CD14-positive monocyte (primary cell): ENCODE results near the gene USP54. TPM values are rescaled to one million over a fixed set of nuclear protein-coding genes. Genes with fewer than 3 reads are reported as not detected.
A peak's percentile ranks its signal among the peaks of the same experiment; 100 is the strongest.
"Not testable (repeated sequence)": the region's sequence is repeated elsewhere in the genome, so short reads cannot be mapped to it uniquely, and the experiment has no call there.

Source experiments
- DNase-seq, 3 donors: peaks; one replicate each; pipeline ENCODE4 v3.0.0-alpha.2; 2011 to 2022
- H2AFZ ChIP-seq: 2 replicates; pipeline ENCODE4 v1.6.0; 2012; ENCODE audit warnings: mild to moderate bottlenecking, low read depth, low read length, inconsistent platforms; ENCODE audit not compliant: insufficient read depth, poor library complexity, severe bottlenecking
- H3K27ac ChIP-seq, 2 donors: 1 replicate in 1 of 2; 2 replicates in 1 of 2; pipeline ENCODE4 v1.5.1; 2012 to 2013; ENCODE audit warnings: low read length in 2 of 2, control low read depth in 1 of 2, inconsistent platforms in 1 of 2, low read depth in 1 of 2, mild to moderate bottlenecking in 1 of 2
- H3K27me3 ChIP-seq, 2 donors: one replicate each; pipeline versions ENCODE4 v1.6.0 to v1.6.1; 2011 to 2013; ENCODE audit warnings: low read length in 2 of 2; ENCODE audit not compliant: control insufficient read depth in 2 of 2, insufficient read depth in 2 of 2
- H3K36me3 ChIP-seq, 2 donors: replicated peaks in 1 of 2; 1 replicate in 1 of 2; 2 replicates in 1 of 2; pipeline versions ENCODE4 v1.5.1 to v1.6.1; 2012 to 2013; ENCODE audit warnings: low read length in 2 of 2, control low read depth in 1 of 2, inconsistent platforms in 1 of 2, mild to moderate bottlenecking in 1 of 2; ENCODE audit not compliant: insufficient read depth in 2 of 2, control insufficient read depth in 1 of 2
- H3K4me1 ChIP-seq, 2 donors: 1 replicate in 1 of 2; 2 replicates in 1 of 2; pipeline versions ENCODE4 v1.5.1 to v1.6.1; 2012 to 2013; ENCODE audit warnings: low read length in 2 of 2, control low read depth in 1 of 2, inconsistent platforms in 1 of 2, mild to moderate bottlenecking in 1 of 2, moderate library complexity in 1 of 2; ENCODE audit not compliant: insufficient read depth in 2 of 2, control insufficient read depth in 1 of 2
- H3K4me2 ChIP-seq: replicated peaks from 2 replicates; pipeline ENCODE3; 2012; ENCODE audit warnings: low read length, moderate library complexity, mild to moderate bottlenecking; ENCODE audit not compliant: poor library complexity, severe bottlenecking; ENCODE audit errors: extremely low read depth
- H3K4me3 ChIP-seq, 3 experiments: fragments of 200-600 bp in 1 of 3; sonication (generic) in 1 of 3; replicated peaks in 1 of 3; 1 replicate in 2 of 3; 2 replicates in 1 of 3; pipeline ENCODE4 v1.5.1; 2011 to 2013; ENCODE audit warnings: low read length in 3 of 3, mild to moderate bottlenecking in 3 of 3, control low read depth in 2 of 3, low read depth in 2 of 3, inconsistent platforms in 1 of 3, moderate library complexity in 1 of 3
- H3K79me2 ChIP-seq: 2 replicates; pipeline ENCODE4 v1.6.0; 2012; ENCODE audit warnings: mild to moderate bottlenecking, control low read depth, inconsistent platforms, low read length, moderate library complexity; ENCODE audit not compliant: insufficient read depth
- H3K9ac ChIP-seq: 2 replicates; pipeline ENCODE4 v1.6.0; 2017; ENCODE audit warnings: low read length, mild to moderate bottlenecking; ENCODE audit not compliant: insufficient read depth, poor library complexity, severe bottlenecking
- H3K9me3 ChIP-seq, 2 donors: replicated peaks in 1 of 2; 1 replicate in 1 of 2; 2 replicates in 1 of 2; pipeline versions ENCODE4 v1.5.1 to v1.6.1; 2012 to 2013; ENCODE audit warnings: low read length in 2 of 2, control low read depth in 1 of 2; ENCODE audit not compliant: control insufficient read depth in 1 of 2, insufficient read depth in 1 of 2
- H4K20me1 ChIP-seq: 2 replicates; pipeline ENCODE4 v1.6.0; 2012; ENCODE audit warnings: mild to moderate bottlenecking, low read length, control low read depth, moderate library complexity; ENCODE audit not compliant: insufficient read depth
- H3K27ac Mint-ChIP-seq, 7 donors: one replicate each; pipeline ENCODE4 v1.8.0; 2020; ENCODE audit warnings: mild to moderate bottlenecking in 7 of 7, mixed read lengths in 7 of 7, moderate library complexity in 6 of 7, inconsistent platforms in 2 of 7
- H3K27me3 Mint-ChIP-seq, 3 donors: one replicate each; pipeline ENCODE4 v1.8.0; 2021 to 2022; ENCODE audit warnings: low read depth in 3 of 3, mild to moderate bottlenecking in 3 of 3, mixed read lengths in 3 of 3, moderate library complexity in 3 of 3, inconsistent platforms in 1 of 3
- H3K36me3 Mint-ChIP-seq, 2 donors: one replicate each; pipeline ENCODE4 v1.8.0; 2020; ENCODE audit warnings: mixed read lengths in 2 of 2, inconsistent platforms in 1 of 2, mild to moderate bottlenecking in 1 of 2
- H3K4me1 Mint-ChIP-seq: one replicate; pipeline ENCODE4 v1.8.0; 2020; ENCODE audit warnings: mild to moderate bottlenecking, mixed read lengths
- H3K4me3 Mint-ChIP-seq, 2 donors: one replicate each; pipeline ENCODE4 v1.8.0; 2020; ENCODE audit warnings: mild to moderate bottlenecking in 2 of 2, mixed read lengths in 2 of 2, moderate library complexity in 1 of 2
- H3K9me3 Mint-ChIP-seq, 7 donors: one replicate each; pipeline ENCODE4 v1.8.0; 2020 to 2022; ENCODE audit warnings: mixed read lengths in 7 of 7, mild to moderate bottlenecking in 6 of 7, moderate library complexity in 6 of 7, inconsistent platforms in 2 of 7
- CTCF ChIP-seq: fragments of 200-600 bp; IDR thresholded peaks from one replicate; pipeline ENCODE4 v1.8.0; 2022; ENCODE audit warnings: antibody characterized with exemption, mild to moderate bottlenecking
- WGBS: methylation state at CpG from one replicate; pipeline ENCODE4 v1.1.5; 2013; ENCODE audit warnings: missing lambda C conversion rate; ENCODE audit not compliant: insufficient coverage; 5-methylcytosine and 5-hydroxymethylcytosine counted together
- intact Hi-C, 2 donors: fragments of 100-400 bp; cut with micrococcal nuclease; formaldehyde crosslinking; loops; one replicate each; pipeline versions ENCODE4 v1.15.0 to v1.15.1; 2023
- polyA plus RNA-seq, 3 donors: library from polyadenylated mRNA; depleted of rRNA in 1 of 3; unstranded in 2 of 3; stranded (reverse) in 1 of 3; fragments of 300-500 nt in 2 of 3; fragments of >200 nt in 1 of 3; fragmentation: Illumina TruSeq in 2 of 3; gene quantifications; 1 replicate in 2 of 3; 2 replicates in 1 of 3; pipeline ENCODE4 v1.2.3, GENCODE V29; 2012 to 2021

USP54 gene
- polyA plus RNA-seq, 3 donors: 0.28 to 2.4 (median 0.55) TPM

- no peaks in the 10 kb centered on the region for H3K36me3 ChIP-seq
- Mint-ChIP-seq H3K36me3 (no peaks in the 10 kb centered on the region), H3K9me3 (no peaks in the 10 kb centered on the region), H3K4me3 (peak overlapping the region; percentile 96 to 99), H3K27me3 (peaks cover 0 to 3% (median 0%) of the 10 kb centered on the region in 3 donors), H3K27ac (peak overlapping the region; percentile 28 to 99 (median 96)), H3K4me1 (peaks cover 14% of the 10 kb centered on the region)
- H3K4me1 ChIP-seq: peaks cover 16 to 17% of the 10 kb centered on the region in 2 donors
- H3K4me2 ChIP-seq: peak overlapping the region; percentile 93
- peak overlapping the region in 1 of 2 donors; percentile 86 for H3K27ac ChIP-seq
- peaks cover 4% of the 10 kb centered on the region for H3K79me2 ChIP-seq
- H3K4me3 ChIP-seq: peak overlapping the region; percentile 73 to 89 (median 87)
- DNase-seq: no peak
- whole genome bisulfite sequencing: 0% methylated on average over 28 of the region's 46 CpGs
- intact Hi-C loops: no loop called here
- peak overlapping the region; percentile 87 for H3K9ac ChIP-seq
- H2AFZ ChIP-seq: peak overlapping the region; percentile 99
- H4K20me1 ChIP-seq: no peaks in the 10 kb centered on the region
- no peaks in the 10 kb centered on the region for H3K27me3 ChIP-seq
- H3K9me3 ChIP-seq: no peaks in the 10 kb centered on the region
- TF ChIP-seq CTCF: no peak
Observed at GRCh38 chr10:73625004-73625883, 34.1 kb upstream of the USP54 start.

GRCh38 chr10:73623056-73623455 lies 31.9 kb upstream of the USP54 start:
- Mint-ChIP-seq H3K4me3 (no peak overlapping the region), H3K4me1 (peaks cover 14% of the 10 kb centered on the region), H3K9me3 (no peaks in the 10 kb centered on the region), H3K27me3 (peaks cover 0 to 3% (median 0%) of the 10 kb centered on the region in 3 donors), H3K27ac (no peak overlapping the region), H3K36me3 (no peaks in the 10 kb centered on the region)
- Histone ChIP-seq H4K20me1 (no peaks in the 10 kb centered on the region), H3K9me3 (no peaks in the 10 kb centered on the region), H3K36me3 (no peaks in the 10 kb centered on the region), H3K4me3 (no peak overlapping the region), H2AFZ (no peak overlapping the region), H3K79me2 (peaks cover 4% of the 10 kb centered on the region), H3K27me3 (no peaks in the 10 kb centered on the region), H3K4me1 (peaks cover 16 to 17% of the 10 kb centered on the region in 2 donors), H3K27ac (no peak overlapping the region), H3K9ac (no peak overlapping the region), H3K4me2 (no peak overlapping the region)
- intact Hi-C loops: no loop called here
- WGBS: 100% methylated on average over 2 of the region's 4 CpGs
- no peak for DNase-seq
- no peak for TF ChIP-seq CTCF

DNA sequence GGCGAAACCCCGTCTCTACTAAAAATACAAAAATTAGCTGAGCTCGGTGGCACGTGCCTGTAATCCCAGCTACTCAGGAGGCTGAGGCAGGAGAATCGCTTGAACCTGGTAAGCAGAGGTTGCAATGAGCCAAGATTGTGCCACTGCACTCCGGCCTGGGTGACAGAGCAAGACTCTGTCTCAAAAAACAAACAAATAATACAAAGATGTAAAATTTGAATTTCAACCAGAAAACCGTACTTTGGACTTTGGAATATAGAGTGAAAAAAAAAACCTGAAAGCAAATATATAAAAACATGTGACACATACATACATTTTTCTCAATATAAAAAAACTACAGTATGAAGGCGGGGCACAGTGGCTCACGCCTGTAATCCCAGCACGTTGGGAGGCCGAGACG lies 29.8 kb upstream of the USP54 start:
- H3K4me1 ChIP-seq, H2AFZ ChIP-seq, H3K4me2 ChIP-seq, intact Hi-C loops, H3K27ac Mint-ChIP-seq, H4K20me1 ChIP-seq, H3K4me1 Mint-ChIP-seq, H3K9ac ChIP-seq, H3K9me3 ChIP-seq, H3K36me3 Mint-ChIP-seq, H3K27me3 Mint-ChIP-seq, H3K4me3 ChIP-seq, H3K36me3 ChIP-seq, H3K4me3 Mint-ChIP-seq, H3K9me3 Mint-ChIP-seq, DNase-seq, H3K27ac ChIP-seq, H3K27me3 ChIP-seq, H3K79me2 ChIP-seq: not testable (repeated sequence)
- WGBS: 98% methylated on average over 5 of the region's 12 CpGs
